ENCODE data around the gene THRB.

DNA sequence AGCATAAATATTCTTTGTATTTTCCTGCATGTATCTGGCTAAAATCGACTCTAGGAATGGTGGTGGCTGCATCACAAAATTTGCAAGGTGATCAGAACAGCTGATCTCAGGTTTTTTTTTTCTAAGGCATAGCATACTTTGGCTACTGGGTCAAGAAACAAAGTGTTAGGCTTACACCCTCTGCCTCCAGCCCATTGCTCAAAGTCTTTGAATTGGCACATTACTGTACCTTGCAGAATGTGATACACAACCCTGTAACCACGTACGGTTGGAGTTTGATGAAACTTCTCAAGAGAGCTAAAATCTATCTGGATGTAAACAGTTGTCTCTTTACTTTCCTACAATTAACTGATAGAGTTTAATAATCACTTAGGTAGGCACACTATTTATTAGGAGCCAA, 188.1 kb downstream of the THRB start:
- no peak for TF ChIP-seq SPI1 (IDR thresholded peaks at IDR 0.05; ENCODE audit: low read depth, low read length)
- TF ChIP-seq POLR2A (IDR thresholded peaks at IDR 0.05; ENCODE audit: low read depth, low read length) = no peak
- no peak for TF ChIP-seq POLR2AphosphoS5 (IDR thresholded peaks at IDR 0.05; ENCODE audit: low read depth, low read length)
- TF ChIP-seq TAF1 (IDR thresholded peaks at IDR 0.05; ENCODE audit: low read depth, low read length) = no peak
